Activated B cell treated with CpG ODN at 0.5 μM for 24 hours (primary cell): ENCODE data around the gene OR51B4. TPM values are rescaled to one million over a fixed set of nuclear protein-coding genes. Genes with fewer than 3 reads are reported as not detected.
"Not testable (repeated sequence)": the region's sequence is repeated elsewhere in the genome, so short reads cannot be mapped to it uniquely, and the experiment has no call there.

Source experiments
- ATAC-seq: fragments of 200-7000 bp; cut with Tn5 transposase; one replicate; pipeline ENCODE4 v1.10.0; 2021; ENCODE audit warnings: low read depth, mild to moderate bottlenecking, moderate library complexity
- CTCF ChIA-PET: fragments of 350-600 bp; sonication (Branson Sonifier 250); formaldehyde crosslinking; loops from one replicate; lab custom pipeline; 2021; ENCODE audit warnings: antibody characterized with exemption; lab: Charles Lee
- POLR2A ChIA-PET: fragments of 350-600 bp; sonication (Branson Sonifier 250); formaldehyde crosslinking; loops from one replicate; lab custom pipeline; 2021; ENCODE audit warnings: antibody characterized with exemption; lab: Charles Lee
- DNase-seq: peaks from one replicate; pipeline ENCODE4 v3.0.0; 2022
- H3K27ac Mint-ChIP-seq: one replicate; pipeline ENCODE4 v1.8.0; 2020; ENCODE audit warnings: mixed read lengths
- H3K27me3 Mint-ChIP-seq: one replicate; pipeline ENCODE4 v1.8.0; 2021; ENCODE audit warnings: mixed read lengths
- H3K36me3 Mint-ChIP-seq: one replicate; pipeline ENCODE4 v1.8.0; 2021; ENCODE audit warnings: low read depth, mixed read lengths
- H3K4me1 Mint-ChIP-seq: one replicate; pipeline ENCODE4 v1.8.0; 2021; ENCODE audit warnings: mixed read lengths
- H3K4me3 Mint-ChIP-seq: one replicate; pipeline ENCODE4 v1.8.0; 2020; ENCODE audit warnings: mild to moderate bottlenecking, mixed read lengths
- H3K9me3 Mint-ChIP-seq: one replicate; pipeline ENCODE4 v1.8.0; 2020; ENCODE audit warnings: mixed read lengths
- intact Hi-C: fragments of 100-400 bp; cut with micrococcal nuclease; formaldehyde crosslinking; loops from one replicate; pipeline ENCODE4 v1.15.1; 2024
- total RNA-seq: library from RNA; stranded (reverse); gene quantifications from 2 replicates; pipeline ENCODE4 v1.2.3, GENCODE V29; 2022
- TF ChIP-seq, protein P1 (sequence below): fragments of 200-600 bp; IDR thresholded peaks from one replicate; pipeline ENCODE4 v1.8.0; 2022; ENCODE audit warnings: antibody characterized with exemption, mild to moderate bottlenecking

Gene OR51B4
- total RNA-seq, 1 donor from 2014 or later = not detected

DNA sequence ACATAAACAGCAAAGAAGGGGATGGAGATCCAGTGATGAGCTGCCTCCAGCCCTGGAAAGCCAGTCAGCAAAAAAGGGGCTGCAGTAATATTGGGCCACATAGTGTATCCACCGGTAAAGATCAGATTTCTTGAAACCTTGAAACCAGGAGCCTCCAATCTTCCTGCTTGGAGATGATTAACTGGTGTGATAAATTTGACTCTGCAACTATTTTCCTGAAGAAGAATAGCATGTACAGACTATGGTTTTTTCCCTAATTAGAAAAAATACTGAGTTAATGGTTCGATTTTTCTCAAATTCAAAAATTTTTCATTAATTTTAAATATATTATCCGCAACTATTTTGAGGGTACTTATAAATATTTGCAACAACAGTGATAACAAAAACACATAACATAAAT, 22.5 kb upstream of the OR51B4 start, which contains the start of gene OR51B2:
TSS of gene OR51B2 (minus strand) at position 101 of the 400 bp plus-strand sequence. CDS start at position 101, 0 bp downstream.
- H3K27me3 Mint-ChIP-seq = no peaks in the 10 kb centered on the region
- no peak for DNase-seq
- intact Hi-C loops = no loop called here
- ChIA-PET POLR2A (no interaction called here), CTCF (no interaction called here)
- H3K4me3 Mint-ChIP-seq = no peak within 1 kb of the TSS
- no peak within 1 kb of the TSS for H3K27ac Mint-ChIP-seq
- no peaks in the 10 kb centered on the region for H3K36me3 Mint-ChIP-seq
- TF ChIP-seq, protein P1, sequence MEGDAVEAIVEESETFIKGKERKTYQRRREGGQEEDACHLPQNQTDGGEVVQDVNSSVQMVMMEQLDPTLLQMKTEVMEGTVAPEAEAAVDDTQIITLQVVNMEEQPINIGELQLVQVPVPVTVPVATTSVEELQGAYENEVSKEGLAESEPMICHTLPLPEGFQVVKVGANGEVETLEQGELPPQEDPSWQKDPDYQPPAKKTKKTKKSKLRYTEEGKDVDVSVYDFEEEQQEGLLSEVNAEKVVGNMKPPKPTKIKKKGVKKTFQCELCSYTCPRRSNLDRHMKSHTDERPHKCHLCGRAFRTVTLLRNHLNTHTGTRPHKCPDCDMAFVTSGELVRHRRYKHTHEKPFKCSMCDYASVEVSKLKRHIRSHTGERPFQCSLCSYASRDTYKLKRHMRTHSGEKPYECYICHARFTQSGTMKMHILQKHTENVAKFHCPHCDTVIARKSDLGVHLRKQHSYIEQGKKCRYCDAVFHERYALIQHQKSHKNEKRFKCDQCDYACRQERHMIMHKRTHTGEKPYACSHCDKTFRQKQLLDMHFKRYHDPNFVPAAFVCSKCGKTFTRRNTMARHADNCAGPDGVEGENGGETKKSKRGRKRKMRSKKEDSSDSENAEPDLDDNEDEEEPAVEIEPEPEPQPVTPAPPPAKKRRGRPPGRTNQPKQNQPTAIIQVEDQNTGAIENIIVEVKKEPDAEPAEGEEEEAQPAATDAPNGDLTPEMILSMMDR = no peak
- H3K9me3 Mint-ChIP-seq = no peaks in the 10 kb centered on the region
- ATAC-seq = no peak
- H3K4me1 Mint-ChIP-seq = no peaks in the 10 kb centered on the region

DNA sequence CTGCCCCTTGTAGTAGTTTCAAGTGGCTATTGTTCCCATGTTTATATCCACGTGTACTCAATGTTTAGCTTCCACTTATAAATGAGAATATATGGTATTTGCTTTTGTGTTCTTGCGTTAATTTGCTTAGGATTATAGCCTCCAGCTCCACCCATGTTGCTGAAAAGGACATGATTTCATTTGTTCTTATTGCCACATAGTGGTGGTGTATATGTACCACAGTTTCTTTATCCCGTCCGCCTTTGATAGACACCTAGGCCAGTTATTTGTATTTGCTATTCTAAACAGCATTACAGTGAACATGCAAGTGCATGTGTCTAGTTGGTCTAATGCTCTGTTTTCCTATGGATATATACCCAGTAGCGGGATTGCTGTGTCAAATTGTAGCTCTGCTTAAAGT, 15.5 kb upstream of the OR51B4 start:
- TF ChIP-seq, protein P1 = no peak
- intact Hi-C loops = no loop called here

DNA sequence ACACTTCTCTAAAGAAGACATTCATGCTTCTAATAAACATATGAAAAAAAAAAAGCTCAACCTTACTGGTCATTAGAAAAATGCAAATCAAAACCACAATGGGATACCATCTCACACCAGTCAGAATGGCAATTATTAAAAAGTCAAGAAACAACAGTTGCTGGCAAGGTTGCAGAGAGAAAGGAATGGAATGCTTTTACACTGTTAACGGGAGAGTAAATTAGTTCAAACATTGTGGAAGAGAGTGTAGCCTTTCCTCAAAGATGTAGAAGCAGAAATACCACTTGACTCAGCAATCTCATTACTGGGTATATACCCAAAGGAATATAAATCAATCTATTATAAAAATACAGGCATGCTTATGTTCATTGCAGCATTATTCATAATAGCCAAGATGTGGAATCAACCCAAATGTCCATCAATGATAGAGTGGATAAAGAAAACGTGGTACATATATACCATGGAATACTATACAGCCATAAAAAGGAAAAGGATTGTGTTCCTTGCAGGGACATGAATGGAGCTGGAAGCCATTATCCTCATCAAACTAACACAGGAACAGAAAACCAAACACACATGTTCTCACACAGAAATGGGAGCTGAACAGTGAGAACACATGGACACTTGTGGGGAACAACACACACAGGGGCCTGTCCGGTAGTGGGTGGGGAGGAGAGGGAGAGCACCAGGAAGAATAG, 11.7 kb upstream of the OR51B4 start:
- H3K4me1 Mint-ChIP-seq, H3K27me3 Mint-ChIP-seq, H3K9me3 Mint-ChIP-seq, DNase-seq, ATAC-seq, H3K36me3 Mint-ChIP-seq, H3K27ac Mint-ChIP-seq, H3K4me3 Mint-ChIP-seq, CTCF ChIA-PET, POLR2A ChIA-PET, intact Hi-C loops: not testable (repeated sequence)

More for the DNA sequence above, 15.5 kb upstream of the OR51B4 start:
- ATAC-seq (no peak), DNase-seq (no peak)
- H3K27ac Mint-ChIP-seq = no peak overlapping the region
- ChIA-PET CTCF (no interaction called here), POLR2A (no interaction called here)
- no peaks in the 10 kb centered on the region for H3K36me3 Mint-ChIP-seq
- no peaks in the 10 kb centered on the region for H3K4me1 Mint-ChIP-seq
- no peak overlapping the region for H3K4me3 Mint-ChIP-seq
- H3K27me3 Mint-ChIP-seq = peaks cover 1% of the 10 kb centered on the region
- peaks cover 4% of the 10 kb centered on the region for H3K9me3 Mint-ChIP-seq

DNA sequence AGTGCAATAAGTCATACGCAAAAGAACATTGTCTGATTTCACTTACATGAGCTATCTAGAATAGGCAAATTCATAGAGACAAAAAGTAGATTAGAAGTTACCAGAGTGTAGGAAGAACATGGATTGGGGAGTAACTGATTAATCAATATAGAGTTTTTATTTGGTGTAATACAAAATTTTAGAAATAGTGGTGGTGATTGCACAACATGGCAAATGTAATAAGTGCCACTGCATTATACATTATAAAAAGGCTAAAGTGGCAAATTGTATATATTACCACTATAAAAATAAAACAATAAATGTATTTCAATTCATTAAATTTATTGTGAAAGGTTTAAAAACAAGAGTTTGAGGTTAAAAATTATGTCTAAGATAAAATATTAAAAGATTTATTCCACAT, 8.7 kb upstream of the OR51B4 start:
- no peak for DNase-seq
- intact Hi-C loops = no loop called here
- CTCF ChIA-PET = no interaction called here
- POLR2A ChIA-PET = no interaction called here
- TF ChIP-seq, protein P1 = no peak
- Mint-ChIP-seq H3K27me3 (no peaks in the 10 kb centered on the region), H3K9me3 (peaks cover 2% of the 10 kb centered on the region), H3K4me3 (no peak overlapping the region), H3K27ac (no peak overlapping the region), H3K36me3 (no peaks in the 10 kb centered on the region), H3K4me1 (no peaks in the 10 kb centered on the region)
- ATAC-seq = no peak

DNA sequence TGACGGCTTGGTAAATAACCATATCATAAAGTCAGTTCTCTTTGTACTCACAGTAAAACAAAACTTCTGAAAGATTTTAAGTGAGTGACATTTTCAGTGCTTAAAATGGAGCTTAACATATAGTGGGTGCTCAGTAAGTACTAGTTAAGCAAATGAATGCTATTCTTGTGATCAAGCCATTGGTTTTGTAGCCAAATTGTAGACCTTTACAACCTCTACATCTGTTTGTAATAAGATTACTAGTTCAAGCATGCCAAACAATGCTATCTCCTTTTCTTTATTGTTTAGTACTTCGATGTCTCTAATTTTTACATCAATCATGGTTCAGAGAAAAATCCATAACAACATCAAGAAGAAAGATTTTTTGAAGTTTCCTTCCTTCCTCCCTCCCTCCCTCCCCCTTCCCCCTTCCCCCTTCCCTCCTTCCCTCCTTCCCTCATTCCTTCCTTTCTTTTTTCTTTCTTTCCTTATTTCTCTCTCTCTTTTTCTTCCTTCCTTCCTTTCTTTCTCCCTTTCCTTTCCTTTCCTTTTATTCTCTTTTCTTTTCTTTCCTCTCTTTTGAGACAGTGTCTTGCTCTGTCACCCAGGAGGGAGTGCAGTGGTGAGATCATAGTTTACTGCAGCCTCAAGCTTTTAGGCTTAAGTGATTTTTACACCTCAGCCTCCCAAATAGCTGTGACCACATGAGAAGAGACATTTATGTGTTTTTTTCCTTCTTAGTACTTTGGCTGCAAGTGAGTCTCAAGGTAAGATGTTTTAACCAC, 5.7 kb upstream of the OR51B4 start:
- no peak for DNase-seq
- no peak overlapping the region for H3K27ac Mint-ChIP-seq
- H3K9me3 Mint-ChIP-seq = no peaks in the 10 kb centered on the region
- intact Hi-C loops = no loop called here
- ATAC-seq = no peak
- H3K4me3 Mint-ChIP-seq = no peak overlapping the region
- no peaks in the 10 kb centered on the region for H3K4me1 Mint-ChIP-seq
- no peaks in the 10 kb centered on the region for H3K27me3 Mint-ChIP-seq
- CTCF ChIA-PET = no interaction called here
- TF ChIP-seq, protein P1 = no peak
- H3K36me3 Mint-ChIP-seq = no peaks in the 10 kb centered on the region
- POLR2A ChIA-PET = no interaction called here
